Upper lobe of left lung (tissue), 4 donors: Measurements from ENCODE around the gene UQCC2.

Experiments
- CTCF ChIP-seq, 6 experiments: fragments of 450-650 bp in 4 of 6; fragments of 200-600 bp in 2 of 6; sonication (generic) in 2 of 6; IDR thresholded peaks; one replicate each; pipeline ENCODE4 v1.5.1; 2016 to 2019; ENCODE audit warnings: antibody characterized with exemption in 6 of 6
- POLR2A ChIP-seq, 4 donors: fragments of 450-650 bp; IDR thresholded peaks; one replicate each; pipeline ENCODE4 v1.5.1; 2016 to 2017; ENCODE audit warnings: antibody characterized with exemption in 4 of 4, mild to moderate bottlenecking in 2 of 4
- POLR2AphosphoS5 ChIP-seq, 2 donors: sonication (generic); formaldehyde crosslinking; IDR thresholded peaks; one replicate each; pipeline ENCODE4 v1.5.1; 2017; ENCODE audit warnings: antibody characterized with exemption in 2 of 2

- TF ChIP-seq CTCF (IDR thresholded peaks at IDR 0.05) (no peak), POLR2AphosphoS5 (IDR thresholded peaks at IDR 0.05) (no peak), POLR2A (IDR thresholded peaks at IDR 0.05) (no peak)
Observed at GRCh38 chr6:33740204-33740608, 28.7 kb upstream of the UQCC2 start.
